ENCODE measurements around the gene SEMA6C.
"Not testable (repeated sequence)": the region's sequence is repeated elsewhere in the genome, so short reads cannot be mapped to it uniquely, and the experiment has no call there.

SEMA6C gene

DNA sequence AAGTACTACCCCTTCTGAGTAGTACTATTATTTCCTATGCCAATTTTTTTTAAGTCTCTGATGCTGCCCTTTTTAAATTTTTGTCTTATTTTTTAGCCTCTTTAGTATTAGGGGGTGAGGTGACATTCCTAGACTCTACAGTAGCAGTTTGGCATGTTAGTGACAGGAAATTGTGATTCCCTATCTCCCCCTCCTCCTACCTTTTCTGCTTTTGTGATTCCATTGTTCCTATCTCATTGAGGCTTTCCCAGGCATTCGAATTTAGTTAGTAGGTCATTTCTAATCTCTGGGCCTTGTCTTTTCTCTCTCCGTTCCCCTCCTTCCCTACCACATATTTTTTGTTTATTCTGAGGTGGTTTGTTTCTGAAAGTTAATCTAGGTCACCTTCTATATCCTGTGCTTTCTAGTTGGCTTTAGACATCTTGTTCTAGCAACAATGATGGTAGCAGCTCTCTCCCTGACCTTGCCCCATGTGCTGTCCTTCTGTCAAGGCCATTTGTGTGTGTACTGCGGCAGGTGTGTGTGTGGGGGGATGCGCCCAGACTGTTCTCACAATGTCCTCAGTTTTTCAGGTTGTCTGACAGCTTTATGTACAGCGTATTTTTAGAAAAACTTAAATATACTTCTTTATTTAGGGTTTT is 21.5 kb downstream of the SEMA6C start:
- DNase-seq: no peak

GRCh38 chr1:151113877-151114276 is 32.6 kb downstream of the SEMA6C start:
- DNase-seq: no peak

GRCh38 chr1:151108331-151108730 is 38.1 kb downstream of the SEMA6C start:
- DNase-seq: no peak

DNA sequence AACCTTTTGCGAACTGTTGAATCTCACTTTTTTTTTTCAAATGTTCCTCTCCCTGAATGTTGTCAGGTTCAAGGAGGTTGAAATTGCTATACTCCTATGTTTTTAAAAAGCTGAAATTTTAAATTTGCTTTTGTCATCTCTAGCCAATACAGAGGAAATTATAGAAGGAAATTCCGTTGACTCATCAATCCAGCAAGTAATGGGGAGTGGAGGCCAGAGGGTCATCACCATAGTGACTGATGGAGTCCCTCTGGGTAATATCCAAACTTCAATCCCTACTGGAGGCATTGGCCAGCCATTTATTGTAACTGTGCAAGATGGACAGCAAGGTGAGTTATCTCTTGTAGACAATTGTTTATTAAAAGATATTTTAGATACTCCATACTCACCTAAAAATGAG is 39.5 kb downstream of the SEMA6C start:
- no peak for DNase-seq

- DNase-seq: no peak
Measured at GRCh38 chr1:151104630-151105029, 41.8 kb downstream of the SEMA6C start.

DNA sequence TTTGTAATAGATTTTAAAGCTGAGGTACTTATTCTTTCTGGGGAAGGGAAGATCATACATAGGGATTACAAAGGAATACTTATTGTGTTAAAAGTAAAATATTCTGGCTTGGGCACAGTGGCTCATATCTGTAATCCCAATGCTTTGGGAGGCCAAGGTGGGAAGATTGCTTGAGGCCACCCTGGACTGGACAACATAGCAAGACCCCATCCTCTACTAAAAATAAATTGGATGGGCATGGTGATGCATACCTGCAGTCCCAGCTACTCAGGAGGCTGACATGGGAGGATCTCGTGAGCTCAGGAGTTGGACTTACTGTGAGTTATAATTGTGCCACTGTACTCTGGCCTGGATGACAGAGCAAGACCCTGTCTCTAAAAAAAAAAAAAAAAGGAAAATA is 48.3 kb downstream of the SEMA6C start:
- DNase-seq: no peak

- not testable (repeated sequence) for DNase-seq
Measured at GRCh38 chr1:151097426-151097825, 49.0 kb downstream of the SEMA6C start.

DNA sequence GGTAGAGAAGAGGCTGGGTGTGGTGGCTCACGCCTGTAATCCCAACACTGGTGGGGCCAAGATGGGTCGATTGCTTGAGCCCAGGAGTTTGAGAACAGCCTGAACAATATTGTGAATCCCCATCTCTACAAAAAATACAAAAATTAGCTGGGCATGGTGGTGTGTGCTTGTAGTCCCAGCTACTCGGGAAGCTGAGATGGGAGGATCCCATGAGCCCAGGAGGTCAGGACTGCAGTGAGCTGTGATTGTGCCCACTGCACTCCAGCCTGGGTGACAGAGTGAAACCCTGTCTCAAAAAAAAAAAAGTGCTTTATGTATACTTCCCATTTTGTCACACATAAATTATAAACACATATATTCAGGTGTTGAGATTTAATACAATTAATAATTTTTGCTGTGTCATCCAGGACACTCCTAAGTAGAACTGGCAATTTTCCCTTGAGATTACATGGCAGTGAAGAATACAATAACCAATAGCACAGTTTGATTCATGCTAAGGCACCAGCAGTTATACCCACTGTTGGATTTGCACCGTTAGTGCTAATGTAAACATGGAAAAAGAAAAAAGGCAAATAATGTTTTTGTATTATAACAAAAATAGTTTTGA is 60.4 kb downstream of the SEMA6C start:
- DNase-seq: no peak

Data from NCI-H1694 (cell line).